Parathyroid adenoma (tissue), 2 donors: ENCODE measurements around the gene SHFL.

ENCODE experiments used
- H2AFZ ChIP-seq: fragments of 300-600 bp; sonication (generic); one replicate; pipeline ENCODE4 v1.7.0; 2017; ENCODE audit warnings: antibody characterized with exemption, mild to moderate bottlenecking
- H3K27ac ChIP-seq: fragments of 300-600 bp; sonication (generic); one replicate; pipeline ENCODE4 v1.7.0; 2017
- H3K27me3 ChIP-seq: fragments of 300-600 bp; sonication (generic); one replicate; pipeline ENCODE4 v1.7.0; 2017; ENCODE audit warnings: low read length; ENCODE audit not compliant: control insufficient read depth, insufficient read depth
- H3K36me3 ChIP-seq: fragments of 300-600 bp; sonication (generic); one replicate; pipeline ENCODE4 v1.7.0; 2017; ENCODE audit warnings: low read length; ENCODE audit not compliant: control insufficient read depth, insufficient read depth
- H3K4me1 ChIP-seq: fragments of 300-600 bp; sonication (generic); one replicate; pipeline ENCODE4 v1.7.0; 2017; ENCODE audit warnings: control low read depth
- H3K4me2 ChIP-seq: fragments of 300-600 bp; sonication (generic); one replicate; pipeline ENCODE4 v1.7.0; 2017; ENCODE audit warnings: low read length
- H3K4me3 ChIP-seq: fragments of 300-600 bp; sonication (generic); one replicate; pipeline ENCODE4 v1.7.0; 2017; ENCODE audit warnings: low read depth, low read length
- H3K79me2 ChIP-seq: fragments of 300-600 bp; sonication (generic); one replicate; pipeline ENCODE4 v1.7.0; 2017; ENCODE audit warnings: control low read depth
- H3K9ac ChIP-seq: fragments of 300-600 bp; sonication (generic); one replicate; pipeline ENCODE4 v1.7.0; 2017; ENCODE audit warnings: mild to moderate bottlenecking
- H3K9me3 ChIP-seq: fragments of 300-600 bp; sonication (generic); one replicate; pipeline ENCODE4 v1.7.0; 2017; ENCODE audit warnings: low read length; ENCODE audit not compliant: control insufficient read depth
- CTCF ChIP-seq: fragments of 300-600 bp; sonication (generic); IDR thresholded peaks from one replicate; pipeline ENCODE4 v1.7.0; 2017; ENCODE audit warnings: antibody characterized with exemption, mild to moderate bottlenecking
- donor health status: primary hyperparathyroidism.

The SHFL gene

GRCh38 chr19:10141479-10141878 is 55.4 kb downstream of the SHFL start:
- no peak overlapping the region for H3K4me3 ChIP-seq
- H3K9me3 ChIP-seq: no peaks in the 10 kb centered on the region
- H3K4me2 ChIP-seq: no peak overlapping the region
- no peak overlapping the region for H3K27ac ChIP-seq
- no peak overlapping the region for H2AFZ ChIP-seq
- H3K36me3 ChIP-seq: no peaks in the 10 kb centered on the region
- TF ChIP-seq CTCF: no peak
- no peaks in the 10 kb centered on the region for H3K4me1 ChIP-seq
- H3K27me3 ChIP-seq: no peaks in the 10 kb centered on the region
- peaks cover 2% of the 10 kb centered on the region for H3K79me2 ChIP-seq
- no peak overlapping the region for H3K9ac ChIP-seq

GRCh38 chr19:10141973-10142372 is 55.9 kb downstream of the SHFL start:
- Histone ChIP-seq H3K4me2 (no peak overlapping the region), H3K79me2 (peaks cover 2% of the 10 kb centered on the region), H3K27me3 (no peaks in the 10 kb centered on the region), H3K4me3 (no peak overlapping the region), H2AFZ (no peak overlapping the region), H3K36me3 (no peaks in the 10 kb centered on the region), H3K27ac (no peak overlapping the region), H3K4me1 (no peaks in the 10 kb centered on the region), H3K9me3 (no peaks in the 10 kb centered on the region), H3K9ac (no peak overlapping the region)
- TF ChIP-seq CTCF: no peak
